Adrenal gland (tissue), 5 donors: ENCODE results near the gene EFNA5.

Experiments
- POLR2A ChIP-seq, 2 donors: fragments of 450-650 bp; IDR thresholded peaks; one replicate each; pipeline ENCODE4 v1.6.1; 2017; ENCODE audit warnings: antibody characterized with exemption in 2 of 2, mild to moderate bottlenecking in 2 of 2, moderate library complexity in 1 of 2
- TF ChIP-seq, protein P1 (sequence below), 6 experiments: fragments of 450-650 bp in 4 of 6; fragments of 200-600 bp in 2 of 6; sonication (generic) in 1 of 6; IDR thresholded peaks; 1 replicate in 5 of 6; 2 replicates in 1 of 6; pipeline versions ENCODE4 v1.5.1 to v1.8.0; 2016 to 2021; ENCODE audit warnings: antibody characterized with exemption in 6 of 6, mild to moderate bottlenecking in 2 of 6, moderate library complexity in 1 of 6
- donor health status: DM: no; HTN: no; CAD: no.

- no peak for TF ChIP-seq POLR2A (IDR thresholded peaks at IDR 0.05)
- TF ChIP-seq, protein P1, sequence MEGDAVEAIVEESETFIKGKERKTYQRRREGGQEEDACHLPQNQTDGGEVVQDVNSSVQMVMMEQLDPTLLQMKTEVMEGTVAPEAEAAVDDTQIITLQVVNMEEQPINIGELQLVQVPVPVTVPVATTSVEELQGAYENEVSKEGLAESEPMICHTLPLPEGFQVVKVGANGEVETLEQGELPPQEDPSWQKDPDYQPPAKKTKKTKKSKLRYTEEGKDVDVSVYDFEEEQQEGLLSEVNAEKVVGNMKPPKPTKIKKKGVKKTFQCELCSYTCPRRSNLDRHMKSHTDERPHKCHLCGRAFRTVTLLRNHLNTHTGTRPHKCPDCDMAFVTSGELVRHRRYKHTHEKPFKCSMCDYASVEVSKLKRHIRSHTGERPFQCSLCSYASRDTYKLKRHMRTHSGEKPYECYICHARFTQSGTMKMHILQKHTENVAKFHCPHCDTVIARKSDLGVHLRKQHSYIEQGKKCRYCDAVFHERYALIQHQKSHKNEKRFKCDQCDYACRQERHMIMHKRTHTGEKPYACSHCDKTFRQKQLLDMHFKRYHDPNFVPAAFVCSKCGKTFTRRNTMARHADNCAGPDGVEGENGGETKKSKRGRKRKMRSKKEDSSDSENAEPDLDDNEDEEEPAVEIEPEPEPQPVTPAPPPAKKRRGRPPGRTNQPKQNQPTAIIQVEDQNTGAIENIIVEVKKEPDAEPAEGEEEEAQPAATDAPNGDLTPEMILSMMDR (IDR thresholded peaks at IDR 0.05) = no peak
Measured at GRCh38 chr5:107437986-107438510, 232.7 kb downstream of the EFNA5 start.
